ENCODE data around the gene TUBGCP6.
"Not testable (repeated sequence)": the region's sequence is repeated elsewhere in the genome, so short reads cannot be mapped to it uniquely, and the experiment has no call there.

The TUBGCP6 gene

DNA sequence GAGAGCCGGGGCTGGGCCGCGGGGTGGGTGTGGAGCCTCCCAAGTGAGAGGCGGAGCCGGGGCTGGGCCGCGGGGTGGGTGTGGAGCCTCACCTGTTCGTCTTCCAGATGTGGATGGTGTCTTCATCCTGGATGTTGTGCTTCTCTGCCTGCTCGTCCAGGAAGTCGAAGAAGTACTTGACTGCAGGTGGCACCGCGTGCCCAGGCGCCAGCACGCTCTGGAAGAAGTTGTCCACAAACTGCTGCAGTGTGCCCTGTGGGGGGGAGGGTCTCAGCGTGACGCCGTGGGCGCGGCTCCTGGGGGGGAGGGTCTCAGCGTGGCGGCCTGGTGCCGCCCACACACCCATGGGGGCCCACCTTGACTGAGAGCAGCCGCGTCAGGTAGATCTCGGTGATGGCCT is 32.9 kb upstream of the TUBGCP6 start:
- Histone ChIP-seq H3K4me1 (ENCODE audit: control insufficient read depth, insufficient read depth, low read length) (peaks cover 12% of the 10 kb centered on the region), H3K9ac (ENCODE audit: low read depth, low read length) (no peak overlapping the region), H3K4me3 (ENCODE audit: low read length) (no peak overlapping the region), H3K27me3 (ENCODE audit: control insufficient read depth, insufficient read depth, low read length) (no peaks in the 10 kb centered on the region), H3K4me2 (ENCODE audit: low read length) (no peak overlapping the region), H3K9me3 (replicated peaks; ENCODE audit: low read length) (no peaks in the 10 kb centered on the region), H3K36me3 (ENCODE audit: insufficient read depth, low read length) (peaks cover 84% of the 10 kb centered on the region)

DNA sequence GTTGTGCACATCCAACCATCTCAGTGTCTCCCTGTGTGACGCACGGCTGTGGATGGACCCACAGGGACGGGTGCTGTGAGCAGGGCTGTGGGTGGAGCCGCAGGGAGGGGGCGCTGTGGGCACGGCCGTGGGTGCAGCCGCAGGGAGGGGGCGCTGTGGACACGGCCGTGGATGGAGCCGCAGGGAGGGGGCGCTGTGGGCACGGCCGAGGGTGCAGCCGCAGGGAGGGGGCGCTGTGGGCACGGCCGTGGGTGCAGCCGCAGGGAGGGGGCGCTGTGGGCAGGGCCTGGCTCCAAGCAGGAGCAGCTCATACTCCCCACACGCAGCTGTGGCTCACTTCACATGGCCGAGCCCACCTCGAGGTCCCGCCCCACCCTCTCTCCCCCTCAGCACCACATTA is 31.3 kb upstream of the TUBGCP6 start:
- no peak overlapping the region for H3K4me2 ChIP-seq (ENCODE audit: low read length)
- H3K4me3 ChIP-seq (ENCODE audit: low read length) = no peak overlapping the region
- H3K27me3 ChIP-seq (ENCODE audit: control insufficient read depth, insufficient read depth, low read length) = no peaks in the 10 kb centered on the region
- peaks cover 71% of the 10 kb centered on the region for H3K36me3 ChIP-seq (ENCODE audit: insufficient read depth, low read length)
- H3K9ac ChIP-seq (ENCODE audit: low read depth, low read length) = no peak overlapping the region
- H3K4me1 ChIP-seq (ENCODE audit: control insufficient read depth, insufficient read depth, low read length) = peaks cover 6% of the 10 kb centered on the region
- H3K9me3 ChIP-seq (replicated peaks; ENCODE audit: low read length) = no peaks in the 10 kb centered on the region

DNA sequence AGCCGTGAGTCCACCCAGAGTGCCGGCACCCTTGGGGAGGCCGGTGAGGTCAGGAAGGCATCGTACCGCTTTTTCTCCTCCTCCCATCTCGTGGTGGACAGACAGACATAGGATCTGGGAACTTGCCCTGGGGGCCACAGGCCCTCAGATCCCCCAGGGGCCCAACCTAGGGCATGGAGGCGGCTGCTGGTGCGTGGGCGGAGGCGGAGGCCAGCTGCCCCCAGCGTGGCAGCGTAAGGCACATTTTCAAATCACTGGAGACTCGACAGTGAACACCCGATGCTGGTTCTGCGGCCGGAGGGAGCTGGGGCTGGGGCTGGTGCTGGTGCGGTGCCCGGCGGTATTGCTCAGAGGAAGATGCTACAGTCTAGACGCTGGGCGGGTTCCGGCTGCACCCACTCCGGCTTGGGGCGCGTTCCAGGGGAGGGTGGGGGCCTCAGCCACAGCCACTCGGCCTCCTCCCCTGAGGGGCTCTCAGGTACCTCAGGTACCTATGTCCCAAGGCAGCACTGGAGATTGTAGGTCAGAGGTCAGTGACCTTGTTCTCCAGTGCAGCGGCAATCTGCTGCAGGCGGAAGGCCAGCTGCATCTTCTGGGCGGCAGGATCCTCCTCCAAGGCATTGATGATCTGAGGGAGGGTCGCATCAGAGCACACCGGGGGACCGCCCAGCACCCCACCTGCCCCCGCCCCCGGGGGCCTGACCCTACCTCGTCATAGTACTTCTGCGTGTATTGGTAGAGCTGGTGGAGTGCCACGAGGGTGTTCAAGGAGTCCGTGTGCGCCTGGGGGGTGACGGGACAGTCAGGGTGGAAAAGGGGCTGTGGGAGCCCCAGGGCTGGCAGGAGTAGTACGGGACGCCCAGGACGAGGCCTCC is 30.6 kb upstream of the TUBGCP6 start:
- Histone ChIP-seq H3K27me3 (ENCODE audit: control insufficient read depth, insufficient read depth, low read length) (no peaks in the 10 kb centered on the region), H3K36me3 (ENCODE audit: insufficient read depth, low read length) (peaks cover 65% of the 10 kb centered on the region), H3K4me3 (ENCODE audit: low read length) (no peak overlapping the region), H3K9me3 (replicated peaks; ENCODE audit: low read length) (no peaks in the 10 kb centered on the region), H3K4me2 (ENCODE audit: low read length) (no peak overlapping the region), H3K4me1 (ENCODE audit: control insufficient read depth, insufficient read depth, low read length) (peaks cover 13% of the 10 kb centered on the region), H3K9ac (ENCODE audit: low read depth, low read length) (no peak overlapping the region)

DNA sequence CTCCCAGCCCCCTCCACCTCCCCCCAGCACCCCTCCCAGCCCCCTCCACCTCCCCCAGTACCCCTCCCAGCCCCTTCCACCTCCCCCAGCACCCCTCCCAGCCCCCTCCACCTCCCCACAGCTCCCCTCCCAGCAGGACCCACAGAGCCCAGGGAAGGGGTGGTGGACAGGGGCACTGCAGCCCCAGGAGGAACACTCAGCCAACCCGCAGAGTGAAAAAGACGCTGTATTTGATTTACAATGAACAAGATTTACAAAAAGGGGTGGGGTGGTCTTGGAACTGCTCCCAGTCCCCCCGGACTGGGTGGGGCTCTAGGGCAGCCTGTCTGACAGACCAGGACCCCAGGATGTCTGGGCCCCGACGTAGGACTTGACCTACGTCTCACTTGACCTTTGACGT is 29.9 kb upstream of the TUBGCP6 start:
- Histone ChIP-seq H3K9ac (ENCODE audit: low read depth, low read length) (no peak overlapping the region), H3K4me3 (ENCODE audit: low read length) (no peak overlapping the region), H3K4me1 (ENCODE audit: control insufficient read depth, insufficient read depth, low read length) (peaks cover 13% of the 10 kb centered on the region), H3K9me3 (replicated peaks; ENCODE audit: low read length) (no peaks in the 10 kb centered on the region), H3K4me2 (ENCODE audit: low read length) (no peak overlapping the region), H3K27me3 (ENCODE audit: control insufficient read depth, insufficient read depth, low read length) (no peaks in the 10 kb centered on the region), H3K36me3 (ENCODE audit: insufficient read depth, low read length) (peaks cover 58% of the 10 kb centered on the region)

DNA sequence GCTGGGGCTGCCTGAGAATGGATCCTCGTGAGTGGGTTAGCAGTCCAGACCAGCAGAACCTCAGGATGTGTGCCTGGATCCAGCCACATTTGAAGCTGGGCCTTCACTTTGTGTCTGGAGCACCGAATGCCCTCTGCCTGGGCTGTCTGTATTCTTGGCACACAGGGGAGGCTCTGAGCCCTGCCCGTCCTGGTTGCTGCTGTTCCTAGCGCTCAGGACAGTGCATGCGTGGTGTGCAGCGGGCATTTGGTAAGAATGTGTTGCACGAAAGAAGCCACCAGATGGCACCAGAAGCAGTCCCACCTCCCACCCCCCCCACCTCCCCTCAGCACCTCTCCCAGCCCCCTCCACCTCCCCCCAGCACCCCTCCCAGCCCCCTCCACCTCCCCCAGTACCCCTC is 29.5 kb upstream of the TUBGCP6 start:
- Histone ChIP-seq H3K9me3 (replicated peaks; ENCODE audit: low read length) (no peaks in the 10 kb centered on the region), H3K9ac (ENCODE audit: low read depth, low read length) (no peak overlapping the region), H3K4me3 (ENCODE audit: low read length) (no peak overlapping the region), H3K4me2 (ENCODE audit: low read length) (no peak overlapping the region), H3K36me3 (ENCODE audit: insufficient read depth, low read length) (peaks cover 54% of the 10 kb centered on the region), H3K27me3 (ENCODE audit: control insufficient read depth, insufficient read depth, low read length) (no peaks in the 10 kb centered on the region), H3K4me1 (ENCODE audit: control insufficient read depth, insufficient read depth, low read length) (peaks cover 13% of the 10 kb centered on the region)

DNA sequence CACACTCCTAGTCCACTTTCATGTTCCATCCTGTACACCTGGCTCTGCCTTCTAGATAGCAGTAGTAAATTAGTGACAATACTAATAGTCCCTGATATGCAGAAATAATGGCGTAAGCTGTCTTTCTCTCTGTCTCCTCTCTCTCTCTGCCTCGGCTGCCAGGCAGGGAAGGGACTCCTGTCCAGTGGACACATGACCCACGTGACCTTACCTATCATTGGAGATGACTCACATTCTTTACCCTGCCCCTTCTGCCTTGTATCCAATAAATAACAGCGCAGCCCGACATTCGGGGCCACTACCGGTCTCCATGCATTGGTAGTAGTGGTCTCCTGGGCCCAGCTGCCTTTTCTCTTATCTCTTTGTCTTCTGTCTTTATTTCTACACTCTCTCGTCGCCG is 29.0 kb upstream of the TUBGCP6 start:
- H3K9ac ChIP-seq (ENCODE audit: low read depth, low read length); H3K4me2 ChIP-seq (ENCODE audit: low read length); H3K9me3 ChIP-seq (replicated peaks; ENCODE audit: low read length); H3K27me3 ChIP-seq (ENCODE audit: control insufficient read depth, insufficient read depth, low read length); H3K4me3 ChIP-seq (ENCODE audit: low read length): not testable (repeated sequence)
- Histone ChIP-seq H3K36me3 (ENCODE audit: insufficient read depth, low read length) (peaks cover 48% of the 10 kb centered on the region), H3K4me1 (ENCODE audit: control insufficient read depth, insufficient read depth, low read length) (peaks cover 13% of the 10 kb centered on the region)

DNA sequence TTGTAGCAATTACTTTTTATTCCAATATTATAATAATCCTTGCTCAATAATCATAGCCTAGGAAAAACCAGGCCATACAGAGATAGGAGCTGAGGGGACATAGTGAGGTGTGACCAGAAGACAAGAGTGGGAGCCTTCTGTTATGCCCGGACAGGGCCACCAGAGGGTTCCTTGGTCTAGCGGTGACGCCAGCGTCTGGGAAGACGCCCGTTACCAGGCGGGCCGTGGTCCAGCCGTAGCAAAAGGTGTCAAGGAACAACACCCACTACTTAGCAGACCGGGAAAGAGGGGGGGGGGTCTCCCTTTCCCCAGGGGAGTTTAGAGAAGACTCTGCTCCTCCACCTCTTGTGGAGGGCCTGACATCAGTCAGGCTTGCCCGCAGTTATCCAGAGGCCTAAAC is 28.5 kb upstream of the TUBGCP6 start:
- H3K4me1 ChIP-seq (ENCODE audit: control insufficient read depth, insufficient read depth, low read length) = peaks cover 14% of the 10 kb centered on the region
- H3K4me3 ChIP-seq (ENCODE audit: low read length); H3K27me3 ChIP-seq (ENCODE audit: control insufficient read depth, insufficient read depth, low read length); H3K9me3 ChIP-seq (replicated peaks; ENCODE audit: low read length); H3K9ac ChIP-seq (ENCODE audit: low read depth, low read length); H3K4me2 ChIP-seq (ENCODE audit: low read length): not testable (repeated sequence)
- peaks cover 44% of the 10 kb centered on the region for H3K36me3 ChIP-seq (ENCODE audit: insufficient read depth, low read length)

DNA sequence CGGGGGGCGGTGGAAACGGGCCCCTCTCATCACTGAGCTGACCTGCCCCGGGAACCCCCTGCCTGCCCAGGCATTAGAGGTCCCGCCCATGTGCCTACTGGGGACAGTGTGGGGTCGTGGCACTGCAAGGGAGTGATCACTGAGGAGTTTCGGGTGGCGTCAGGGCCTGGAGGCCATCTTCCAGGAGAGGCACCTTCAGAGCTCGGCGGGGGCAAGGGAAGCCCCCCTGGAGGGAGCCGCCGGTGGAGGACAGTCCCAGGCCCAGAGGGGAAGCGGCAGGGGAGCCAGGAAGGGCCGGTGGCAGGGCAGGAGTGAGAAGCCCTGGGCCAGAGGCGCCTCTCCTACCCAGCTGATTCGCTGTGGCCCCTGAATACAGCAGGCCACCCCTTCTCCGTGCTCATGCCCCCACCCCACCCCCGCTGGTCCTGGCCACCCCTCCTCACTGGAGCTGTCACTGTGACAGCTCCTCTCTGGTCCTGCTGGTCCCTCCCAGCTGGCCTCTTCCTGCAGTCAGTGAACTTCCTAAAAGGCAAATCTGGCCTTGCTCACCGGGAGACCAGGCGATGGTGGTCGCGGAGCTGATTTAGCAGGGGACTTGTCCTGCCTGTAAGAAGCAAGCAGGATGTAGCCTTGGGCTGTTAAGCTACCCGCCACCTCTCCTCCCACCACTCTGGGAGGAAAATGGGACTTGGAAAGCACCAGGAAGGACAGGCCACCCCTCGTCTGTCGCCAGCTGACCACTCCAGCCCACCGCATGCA is 27.4 kb upstream of the TUBGCP6 start:
- no peaks in the 10 kb centered on the region for H3K27me3 ChIP-seq (ENCODE audit: control insufficient read depth, insufficient read depth, low read length)
- H3K9me3 ChIP-seq (replicated peaks; ENCODE audit: low read length) = no peaks in the 10 kb centered on the region
- peaks cover 24% of the 10 kb centered on the region for H3K4me1 ChIP-seq (ENCODE audit: control insufficient read depth, insufficient read depth, low read length)
- no peak overlapping the region for H3K4me3 ChIP-seq (ENCODE audit: low read length)
- H3K9ac ChIP-seq (ENCODE audit: low read depth, low read length) = no peak overlapping the region
- peaks cover 33% of the 10 kb centered on the region for H3K36me3 ChIP-seq (ENCODE audit: insufficient read depth, low read length)
- H3K4me2 ChIP-seq (ENCODE audit: low read length) = no peak overlapping the region

DNA sequence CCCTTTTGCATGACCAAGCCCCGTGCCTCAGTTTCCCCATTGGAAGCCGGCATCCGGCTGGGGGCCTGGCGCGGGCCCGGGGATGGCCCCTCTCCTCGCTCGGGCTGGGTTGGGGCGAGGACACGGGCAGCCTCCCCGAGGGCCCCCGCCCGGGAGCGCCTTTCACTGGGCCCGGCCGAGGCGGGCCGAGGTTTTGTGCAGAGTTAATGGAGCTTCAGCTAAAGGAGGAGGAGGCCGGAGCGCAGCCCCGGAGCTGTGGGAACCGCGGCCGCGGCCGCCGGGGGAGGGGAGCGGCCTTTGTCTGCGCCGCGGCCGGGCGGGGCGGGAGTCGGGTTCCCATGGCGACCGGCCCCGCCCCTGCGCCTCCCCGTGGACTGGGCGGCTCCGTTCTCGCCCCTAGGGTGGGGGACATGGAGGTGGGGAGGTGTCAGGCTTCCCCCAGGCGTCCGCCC is 26.7 kb upstream of the TUBGCP6 start:
- peaks cover 25% of the 10 kb centered on the region for H3K4me1 ChIP-seq (ENCODE audit: control insufficient read depth, insufficient read depth, low read length)
- H3K36me3 ChIP-seq (ENCODE audit: insufficient read depth, low read length) = peaks cover 27% of the 10 kb centered on the region
- H3K9me3 ChIP-seq (replicated peaks; ENCODE audit: low read length) = no peaks in the 10 kb centered on the region
- no peaks in the 10 kb centered on the region for H3K27me3 ChIP-seq (ENCODE audit: control insufficient read depth, insufficient read depth, low read length)
- H3K4me2 ChIP-seq (ENCODE audit: low read length) = peak overlapping the region; percentile 96
- H3K4me3 ChIP-seq (ENCODE audit: low read length) = peak overlapping the region; percentile 69
- H3K9ac ChIP-seq (ENCODE audit: low read depth, low read length) = no peak overlapping the region

DNA sequence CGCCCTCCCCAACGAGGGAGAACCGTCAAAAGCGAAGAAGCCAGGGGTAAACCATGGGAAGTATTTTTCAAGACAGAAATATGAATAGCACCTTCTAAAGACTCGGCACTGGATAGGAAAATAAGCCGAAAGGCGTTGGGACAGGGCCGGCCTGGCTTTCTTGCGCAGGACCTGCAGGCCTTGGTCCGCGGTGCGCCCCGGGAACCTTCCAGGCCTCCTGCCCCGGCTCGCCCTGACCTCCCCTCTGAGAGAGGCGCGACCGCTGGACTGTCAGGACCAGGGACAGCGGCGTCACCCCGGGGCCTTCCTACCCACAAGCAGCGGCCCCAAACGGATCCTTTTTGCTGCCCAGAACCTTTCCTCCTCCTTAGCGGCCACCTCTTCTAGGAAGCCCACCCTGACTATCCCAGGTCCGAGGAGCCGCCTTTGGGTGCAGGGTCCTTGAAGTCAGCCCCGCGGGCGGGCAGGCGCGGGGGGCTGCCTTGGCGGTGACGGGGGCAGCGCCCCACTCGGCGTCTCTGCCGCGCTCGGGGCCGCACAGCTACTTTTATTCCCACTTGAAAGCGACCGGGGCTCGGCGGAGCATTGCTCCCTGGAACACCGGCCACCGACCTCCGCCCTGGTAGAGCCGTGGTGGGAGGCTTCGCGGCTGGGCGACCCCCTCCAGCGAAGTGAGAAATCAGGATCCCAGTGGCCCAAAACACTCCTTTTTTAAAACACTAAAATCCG is 26.0 kb upstream of the TUBGCP6 start:
- Histone ChIP-seq H3K9me3 (replicated peaks; ENCODE audit: low read length) (no peaks in the 10 kb centered on the region), H3K27me3 (ENCODE audit: control insufficient read depth, insufficient read depth, low read length) (no peaks in the 10 kb centered on the region), H3K4me3 (ENCODE audit: low read length) (peak overlapping the region; percentile 69), H3K4me1 (ENCODE audit: control insufficient read depth, insufficient read depth, low read length) (peaks cover 25% of the 10 kb centered on the region), H3K36me3 (ENCODE audit: insufficient read depth, low read length) (peaks cover 21% of the 10 kb centered on the region), H3K4me2 (ENCODE audit: low read length) (peak overlapping the region; percentile 96), H3K9ac (ENCODE audit: low read depth, low read length) (peak overlapping the region; percentile 59)

DNA sequence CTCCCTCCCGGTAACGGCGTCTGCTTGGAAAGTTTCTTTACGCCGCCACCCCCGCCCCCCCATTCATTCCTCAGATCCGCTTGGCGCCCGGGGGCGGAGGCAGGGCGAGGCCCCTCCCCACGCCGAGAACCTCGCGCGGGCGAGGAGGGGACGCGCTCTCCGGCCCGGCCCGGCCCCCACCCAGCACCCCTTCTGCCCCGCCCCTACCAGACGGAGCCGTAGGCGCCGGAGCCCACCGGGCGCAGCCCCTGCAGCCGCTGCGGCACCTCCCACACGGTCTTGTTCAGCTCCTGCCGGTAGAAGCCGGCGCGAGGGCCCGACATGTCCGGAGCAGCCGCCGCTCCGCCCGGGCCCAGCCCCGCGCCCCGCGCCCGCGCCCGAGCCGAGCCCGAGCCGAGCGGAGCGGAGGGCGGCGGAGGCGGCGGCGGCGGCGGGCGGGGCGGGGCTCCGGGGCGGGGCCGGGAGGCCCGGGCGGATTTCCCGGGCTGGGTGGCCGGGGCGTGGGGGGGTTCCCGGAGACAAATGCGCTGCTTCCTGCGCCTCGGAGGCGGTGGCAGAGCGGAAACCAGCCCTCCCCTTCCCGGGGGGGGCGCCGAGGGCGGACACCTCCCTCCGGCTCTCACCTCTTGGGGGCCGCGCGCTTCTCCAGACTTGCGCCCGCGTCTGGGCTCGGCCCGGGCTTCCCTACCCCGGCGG is 25.3 kb upstream of the TUBGCP6 start, which contains the start of gene MAPK11:
TSS of gene MAPK11 (minus strand) at position 411 of the 696 bp plus-strand sequence. CDS start at position 323, 88 bp downstream.
- Histone ChIP-seq H3K9ac (ENCODE audit: low read depth, low read length) (peak within 1 kb of the TSS; percentile 59), H3K9me3 (replicated peaks; ENCODE audit: low read length) (no peaks in the 10 kb centered on the region), H3K4me3 (ENCODE audit: low read length) (peak within 1 kb of the TSS; percentile 69), H3K4me2 (ENCODE audit: low read length) (peak within 1 kb of the TSS; percentile 96), H3K36me3 (ENCODE audit: insufficient read depth, low read length) (peaks cover 14% of the 10 kb centered on the region), H3K27me3 (ENCODE audit: control insufficient read depth, insufficient read depth, low read length) (no peaks in the 10 kb centered on the region), H3K4me1 (ENCODE audit: control insufficient read depth, insufficient read depth, low read length) (peaks cover 25% of the 10 kb centered on the region)
